Transverse colon (tissue), 4 donors: Measurements from ENCODE around the gene ANKRD52.

Experiments used
- EP300 ChIP-seq: sonication (generic); formaldehyde crosslinking; IDR thresholded peaks from one replicate; pipeline ENCODE4 v1.6.1; 2017; ENCODE audit warnings: antibody characterized with exemption, low read depth
- POLR2A ChIP-seq: fragments of 450-650 bp; IDR thresholded peaks from one replicate; pipeline ENCODE4 v1.6.1; 2016; ENCODE audit warnings: antibody characterized with exemption, mild to moderate bottlenecking, moderate library complexity
- POLR2AphosphoS5 ChIP-seq, 3 donors: sonication (generic); formaldehyde crosslinking; IDR thresholded peaks; one replicate each; pipeline ENCODE4 v1.6.1; 2016; ENCODE audit warnings: antibody characterized with exemption in 3 of 3
- TF ChIP-seq, protein P1 (sequence below), 5 experiments: fragments of 200-600 bp in 3 of 5; fragments of 450-650 bp in 2 of 5; sonication (generic) in 3 of 5; IDR thresholded peaks; 1 replicate in 2 of 5; 2 replicates in 3 of 5; pipeline ENCODE4 v1.5.1; 2016 to 2017; ENCODE audit warnings: antibody characterized with exemption in 5 of 5, inconsistent platforms in 3 of 5, mild to moderate bottlenecking in 2 of 5, moderate library complexity in 1 of 5

DNA sequence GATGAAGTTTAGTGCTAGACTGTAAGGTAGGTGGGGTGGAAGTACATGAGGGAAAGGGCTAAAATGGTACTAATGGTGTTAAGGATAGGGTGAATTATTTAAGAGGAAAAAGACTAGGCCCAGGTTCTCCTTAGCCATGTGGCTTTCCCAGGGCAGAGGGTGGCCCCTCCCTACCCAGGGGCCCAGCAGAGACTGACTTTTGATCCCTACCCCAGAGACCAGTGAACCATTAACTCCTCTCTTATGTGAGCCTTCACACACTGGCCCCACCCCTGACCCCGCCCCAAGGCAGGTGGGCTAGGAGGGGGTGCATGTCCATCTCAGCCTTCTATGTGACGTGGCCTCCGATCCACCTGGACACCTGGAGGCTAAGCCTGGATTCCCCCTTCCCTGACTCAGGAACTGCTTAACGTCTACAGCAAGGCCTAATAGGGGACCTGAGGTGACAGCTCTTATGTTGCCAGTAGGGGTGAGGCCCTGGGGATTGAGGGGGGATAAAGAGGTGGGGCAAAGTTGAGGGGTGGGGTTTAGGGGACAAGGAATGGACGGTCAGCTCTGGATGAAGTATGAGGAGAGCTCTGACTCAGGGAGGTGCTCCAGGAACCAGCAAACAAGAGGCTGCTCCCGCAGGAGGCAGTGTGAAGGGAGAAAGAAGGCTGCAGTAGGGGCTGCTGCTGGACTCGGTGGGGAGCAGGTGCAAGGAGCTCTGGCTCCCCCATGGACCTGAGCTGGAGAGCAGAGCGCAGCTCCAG is 27.6 kb downstream of the ANKRD52 start:
- TF ChIP-seq, protein P1, sequence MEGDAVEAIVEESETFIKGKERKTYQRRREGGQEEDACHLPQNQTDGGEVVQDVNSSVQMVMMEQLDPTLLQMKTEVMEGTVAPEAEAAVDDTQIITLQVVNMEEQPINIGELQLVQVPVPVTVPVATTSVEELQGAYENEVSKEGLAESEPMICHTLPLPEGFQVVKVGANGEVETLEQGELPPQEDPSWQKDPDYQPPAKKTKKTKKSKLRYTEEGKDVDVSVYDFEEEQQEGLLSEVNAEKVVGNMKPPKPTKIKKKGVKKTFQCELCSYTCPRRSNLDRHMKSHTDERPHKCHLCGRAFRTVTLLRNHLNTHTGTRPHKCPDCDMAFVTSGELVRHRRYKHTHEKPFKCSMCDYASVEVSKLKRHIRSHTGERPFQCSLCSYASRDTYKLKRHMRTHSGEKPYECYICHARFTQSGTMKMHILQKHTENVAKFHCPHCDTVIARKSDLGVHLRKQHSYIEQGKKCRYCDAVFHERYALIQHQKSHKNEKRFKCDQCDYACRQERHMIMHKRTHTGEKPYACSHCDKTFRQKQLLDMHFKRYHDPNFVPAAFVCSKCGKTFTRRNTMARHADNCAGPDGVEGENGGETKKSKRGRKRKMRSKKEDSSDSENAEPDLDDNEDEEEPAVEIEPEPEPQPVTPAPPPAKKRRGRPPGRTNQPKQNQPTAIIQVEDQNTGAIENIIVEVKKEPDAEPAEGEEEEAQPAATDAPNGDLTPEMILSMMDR (IDR thresholded peaks at IDR 0.05), result peak in 1 of 5 experiments; percentile 19
- peak in 2 of 3 donors; percentile 64 to 72 for TF ChIP-seq POLR2AphosphoS5 (IDR thresholded peaks at IDR 0.05)
- TF ChIP-seq EP300, result no peak
- TF ChIP-seq POLR2A, result peak; percentile 55
